Measurements from ENCODE around the gene PGLYRP2.
"Not testable (repeated sequence)": the region's sequence is repeated elsewhere in the genome, so short reads cannot be mapped to it uniquely, and the experiment has no call there.

PGLYRP2 gene, protein sequence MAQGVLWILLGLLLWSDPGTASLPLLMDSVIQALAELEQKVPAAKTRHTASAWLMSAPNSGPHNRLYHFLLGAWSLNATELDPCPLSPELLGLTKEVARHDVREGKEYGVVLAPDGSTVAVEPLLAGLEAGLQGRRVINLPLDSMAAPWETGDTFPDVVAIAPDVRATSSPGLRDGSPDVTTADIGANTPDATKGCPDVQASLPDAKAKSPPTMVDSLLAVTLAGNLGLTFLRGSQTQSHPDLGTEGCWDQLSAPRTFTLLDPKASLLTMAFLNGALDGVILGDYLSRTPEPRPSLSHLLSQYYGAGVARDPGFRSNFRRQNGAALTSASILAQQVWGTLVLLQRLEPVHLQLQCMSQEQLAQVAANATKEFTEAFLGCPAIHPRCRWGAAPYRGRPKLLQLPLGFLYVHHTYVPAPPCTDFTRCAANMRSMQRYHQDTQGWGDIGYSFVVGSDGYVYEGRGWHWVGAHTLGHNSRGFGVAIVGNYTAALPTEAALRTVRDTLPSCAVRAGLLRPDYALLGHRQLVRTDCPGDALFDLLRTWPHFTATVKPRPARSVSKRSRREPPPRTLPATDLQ

DNA sequence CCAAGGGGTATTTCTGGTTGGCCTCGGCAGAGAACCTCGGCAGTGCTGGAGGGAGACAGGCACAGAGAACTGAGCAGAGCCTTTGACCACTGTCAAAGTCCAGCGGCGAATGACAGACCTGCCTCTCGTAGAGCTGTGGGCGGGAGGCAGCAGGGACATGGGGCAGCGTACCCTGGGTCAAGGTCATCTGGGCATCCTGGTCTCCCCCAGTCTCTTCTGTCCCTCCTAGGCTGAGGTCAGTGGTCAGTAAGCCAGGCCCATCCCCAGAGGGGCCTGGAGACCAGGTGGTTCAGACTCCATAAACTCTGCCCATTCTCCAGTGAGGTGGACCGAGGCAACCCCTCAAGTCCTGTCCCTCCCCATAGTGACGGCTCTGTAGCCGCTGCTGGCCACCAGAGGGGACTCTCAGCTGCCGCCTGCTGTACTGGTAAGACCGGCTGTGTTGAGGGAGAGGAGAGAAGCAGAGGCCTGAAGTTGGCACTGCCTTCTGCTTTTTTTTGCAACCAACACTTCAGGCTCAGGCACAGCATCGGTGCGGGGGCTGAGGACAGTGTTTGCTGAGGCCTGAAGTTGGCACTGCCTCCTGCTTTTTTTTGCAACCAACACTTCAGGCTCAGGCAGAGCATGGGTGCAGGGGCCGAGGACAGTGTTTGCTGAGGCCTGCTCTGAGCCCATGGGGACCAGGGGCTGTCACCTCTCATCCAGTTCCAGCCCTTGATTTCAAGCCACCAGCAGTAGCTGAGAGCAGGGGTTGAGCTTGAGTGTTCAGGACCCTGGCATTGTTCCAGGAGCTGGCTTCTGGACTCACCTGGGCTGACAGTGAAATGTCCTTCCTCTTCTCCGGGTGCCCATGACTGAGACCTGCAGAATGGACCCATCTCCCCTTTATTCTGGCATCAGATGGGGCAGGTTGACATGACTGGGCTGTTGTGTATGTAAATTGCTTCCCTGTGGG, at the start of gene PGLYRP2:
Gene PGLYRP2 (minus strand): TSS at position 111 of the 955 bp plus-strand sequence. CDS start 130 bp downstream, outside the sequence.
- no peak for DNase-seq (ENCODE audit: low read depth)
- H3K4me3 ChIP-seq (ENCODE audit: low read depth, low read length): no peak within 1 kb of the TSS

DNA sequence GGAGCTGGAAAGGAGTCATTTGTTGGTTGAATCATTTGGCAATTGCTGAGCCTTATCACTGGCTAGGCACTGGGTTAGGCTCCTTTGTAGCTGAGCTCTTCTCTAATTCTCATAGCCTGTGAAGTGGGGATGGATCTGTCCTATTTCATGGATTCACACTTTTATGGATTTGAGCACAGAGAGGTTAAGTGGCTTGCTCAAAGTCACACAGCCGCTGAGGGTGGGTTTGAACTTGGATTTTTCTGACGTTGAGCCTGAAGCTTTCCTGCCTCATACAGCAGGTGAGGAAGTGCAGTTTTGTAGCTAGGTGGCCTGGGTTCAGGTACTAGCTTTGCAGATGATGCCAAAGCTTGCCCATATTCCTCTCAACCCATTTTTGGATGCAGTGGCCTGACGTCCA, 48.4 kb upstream of the PGLYRP2 start:
- DNase-seq (ENCODE audit: low read depth): no peak
- H3K4me3 ChIP-seq (ENCODE audit: low read depth, low read length): no peak overlapping the region

DNA sequence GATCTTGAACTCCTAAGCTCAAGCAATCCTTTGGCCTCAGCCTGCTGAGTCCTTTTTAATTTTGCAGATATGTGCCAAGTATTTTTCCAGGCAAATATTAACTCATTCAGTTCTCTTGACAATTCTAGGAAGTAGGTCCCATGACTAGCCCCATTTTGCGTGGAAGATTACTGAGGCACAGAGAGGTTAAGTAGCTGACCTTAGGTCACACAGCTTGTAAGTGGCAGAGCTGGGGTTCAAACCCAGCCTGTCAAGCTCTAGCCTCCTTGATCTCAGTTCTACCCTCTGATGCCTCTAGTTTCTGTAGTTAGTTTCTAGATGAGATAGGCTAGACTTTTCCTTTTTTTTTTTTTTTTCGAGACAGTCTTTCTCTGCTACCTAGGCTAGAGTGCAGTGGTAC, 47.1 kb upstream of the PGLYRP2 start:
- DNase-seq (ENCODE audit: low read depth): no peak

DNA sequence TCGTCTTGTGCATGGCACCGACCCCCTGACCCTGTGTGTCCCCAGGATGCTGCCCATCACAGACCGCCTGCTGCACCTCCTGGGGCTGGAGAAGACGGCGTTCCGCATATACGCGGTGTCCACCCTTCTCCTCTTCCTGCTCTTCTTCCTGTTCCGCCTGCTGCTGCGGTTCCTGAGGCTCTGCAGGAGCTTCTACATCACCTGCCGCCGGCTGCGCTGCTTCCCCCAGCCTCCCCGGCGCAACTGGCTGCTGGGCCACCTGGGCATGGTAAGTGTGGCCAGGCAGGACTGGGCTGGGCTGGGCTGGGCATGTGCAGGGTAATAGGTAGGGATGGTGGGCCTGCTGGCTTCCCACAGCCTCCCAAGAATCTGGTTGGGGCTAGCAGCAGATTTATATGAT, 46.0 kb upstream of the PGLYRP2 start:
- DNase-seq (ENCODE audit: low read depth): no peak
- H3K4me3 ChIP-seq (ENCODE audit: low read depth, low read length): no peak overlapping the region

More for the DNA sequence above, 47.1 kb upstream of the PGLYRP2 start:
- no peak overlapping the region for H3K4me3 ChIP-seq (ENCODE audit: low read depth, low read length)

DNA sequence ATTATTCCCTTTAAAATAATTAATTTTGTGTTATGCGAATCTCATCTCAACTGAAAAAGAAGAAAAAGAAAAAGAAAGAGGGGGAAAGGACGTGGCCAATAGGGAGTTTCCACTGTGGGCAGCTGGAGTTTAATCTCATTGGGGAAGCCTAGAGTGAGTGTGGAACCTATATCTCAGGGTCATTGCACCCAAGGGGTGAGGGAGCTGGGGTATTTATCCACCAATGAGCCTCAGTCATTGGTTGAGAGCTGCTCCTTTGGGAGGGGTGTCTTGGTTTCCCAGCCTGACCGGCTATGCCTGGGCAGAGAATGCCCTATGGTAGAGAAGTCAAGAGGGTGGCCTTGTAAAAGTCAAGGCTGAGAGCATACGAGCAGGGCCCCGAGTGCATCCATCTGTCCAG, 45.5 kb upstream of the PGLYRP2 start:
- DNase-seq (ENCODE audit: low read depth): no peak
- H3K4me3 ChIP-seq (ENCODE audit: low read depth, low read length): no peak overlapping the region

DNA sequence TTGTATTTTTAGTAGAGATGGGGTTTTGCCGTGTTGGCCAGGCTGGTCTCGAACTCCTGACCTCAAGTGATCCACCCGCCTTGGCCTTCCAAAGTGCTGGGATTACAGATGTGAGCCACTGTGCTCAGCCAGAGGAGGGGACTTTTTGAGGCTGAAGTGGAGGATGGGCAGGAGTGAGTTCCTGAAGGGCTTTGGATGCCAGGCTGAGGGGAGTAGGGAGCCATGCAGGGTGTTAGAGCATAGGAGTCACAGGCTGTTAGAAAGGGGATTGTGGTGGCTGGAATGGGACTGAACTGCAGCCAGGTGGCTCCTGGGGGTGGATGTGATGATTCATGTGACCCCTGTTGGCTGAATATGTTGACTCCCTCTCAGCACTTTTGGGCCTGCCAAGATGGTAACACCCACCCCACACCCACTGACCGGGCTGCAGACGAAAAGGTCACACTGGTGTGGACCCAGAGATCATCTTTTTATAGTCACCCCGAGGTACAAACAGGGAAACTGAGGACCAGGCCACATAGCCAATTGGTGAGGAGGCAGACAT, 40.2 kb upstream of the PGLYRP2 start:
- no peak for DNase-seq (ENCODE audit: low read depth)
- no peak overlapping the region for H3K4me3 ChIP-seq (ENCODE audit: low read depth, low read length)

DNA sequence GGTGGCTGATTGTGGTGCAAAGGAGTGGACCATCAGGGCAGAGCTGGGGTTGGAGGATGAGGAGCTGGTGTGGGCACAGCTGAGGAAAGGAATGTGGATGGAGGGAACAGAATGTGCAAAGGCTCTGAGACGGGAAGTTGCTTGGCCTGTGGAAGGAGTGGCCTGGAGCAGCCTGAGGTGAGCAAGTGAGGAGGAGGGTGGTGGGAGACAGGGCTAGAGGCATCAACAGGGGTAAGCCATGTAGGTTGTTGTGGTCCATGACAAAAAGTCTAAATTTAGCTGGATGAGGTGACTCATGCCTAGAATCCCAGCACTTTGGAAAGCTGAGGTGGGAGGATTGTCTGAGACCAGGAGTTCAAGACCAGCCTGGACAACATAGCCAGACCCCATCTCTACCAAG, 38.5 kb upstream of the PGLYRP2 start:
- no peak for DNase-seq (ENCODE audit: low read depth)
- H3K4me3 ChIP-seq (ENCODE audit: low read depth, low read length): no peak overlapping the region

DNA sequence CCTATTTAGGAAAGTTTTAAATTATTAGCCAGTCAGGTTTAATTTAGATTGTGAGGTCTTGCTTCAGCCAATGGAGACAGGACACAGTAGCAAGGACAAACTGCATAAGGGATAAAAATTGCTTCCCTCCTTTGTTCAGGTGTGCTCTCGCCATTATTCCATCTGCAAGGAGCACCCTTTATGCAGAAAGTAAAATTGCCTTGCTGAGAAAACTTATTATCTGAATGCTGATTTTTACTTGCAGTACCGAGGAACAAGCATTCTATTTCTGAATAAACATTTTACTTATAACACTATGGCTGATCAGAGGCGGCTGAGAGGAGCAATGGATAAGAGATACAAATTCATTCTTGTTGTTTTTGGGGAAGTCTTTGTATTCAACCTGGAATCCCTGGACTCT, 37.1 kb upstream of the PGLYRP2 start:
- no peak overlapping the region for H3K4me3 ChIP-seq (ENCODE audit: low read depth, low read length)
- DNase-seq (ENCODE audit: low read depth): no peak

DNA sequence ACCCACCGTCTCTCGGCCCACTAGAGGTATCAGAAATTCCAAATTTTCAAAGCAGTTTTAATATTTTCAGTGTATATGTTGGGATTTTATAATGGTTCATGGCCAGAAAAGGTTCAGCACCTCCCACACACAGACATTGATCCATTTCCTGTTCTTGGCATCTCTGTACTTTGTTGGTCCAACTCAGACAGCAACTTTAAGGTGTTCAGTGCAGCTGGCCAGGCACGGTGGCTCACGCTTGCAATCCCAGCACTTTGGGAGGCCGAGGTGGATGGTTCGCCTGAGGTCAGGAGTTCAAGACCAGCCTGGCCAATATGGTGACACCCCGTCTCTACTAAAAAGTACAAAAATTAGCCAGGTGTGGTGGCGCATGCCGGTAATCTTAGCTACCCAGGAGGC, 35.9 kb upstream of the PGLYRP2 start:
- H3K4me3 ChIP-seq (ENCODE audit: low read depth, low read length): not testable (repeated sequence)

DNA sequence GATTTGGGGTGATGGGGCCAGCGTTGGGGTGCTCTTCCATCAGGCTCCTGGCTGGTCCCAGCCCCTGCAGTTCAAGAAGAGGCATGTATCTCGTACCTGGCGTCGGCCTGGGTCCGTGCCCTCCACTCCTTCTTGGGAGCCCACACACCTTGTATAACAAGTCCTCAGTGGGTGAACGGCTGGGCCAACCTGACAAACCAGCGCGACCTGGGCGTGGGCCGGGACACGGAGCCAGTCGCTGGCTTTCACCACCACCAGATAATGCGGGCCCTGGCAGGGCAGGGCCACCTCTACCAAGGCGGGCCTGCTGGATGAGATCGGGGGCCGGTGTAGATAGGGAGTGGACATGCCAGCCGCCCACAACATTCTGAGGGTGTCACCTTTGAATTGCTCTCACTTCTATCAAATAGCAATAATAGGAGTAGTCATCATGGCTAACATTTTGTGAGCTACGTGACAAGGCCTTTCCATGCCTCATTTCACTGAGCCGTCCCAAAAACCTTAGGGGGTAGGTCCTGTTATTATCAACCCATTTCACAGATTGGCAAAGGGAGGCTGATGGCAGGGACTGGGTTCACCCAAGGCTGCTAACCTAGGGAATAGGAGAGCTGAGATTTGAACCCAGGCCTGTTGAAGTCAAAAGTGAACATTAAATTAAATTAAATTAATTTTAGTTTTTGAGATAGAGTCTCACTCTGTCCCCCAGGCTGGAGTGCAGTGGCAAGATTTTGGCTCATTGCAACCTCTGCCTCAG, 32.5 kb upstream of the PGLYRP2 start:
- no peak for DNase-seq (ENCODE audit: low read depth)
- no peak overlapping the region for H3K4me3 ChIP-seq (ENCODE audit: low read depth, low read length)

More for the DNA sequence above, 35.9 kb upstream of the PGLYRP2 start:
- not testable (repeated sequence) for DNase-seq (ENCODE audit: low read depth)

DNA sequence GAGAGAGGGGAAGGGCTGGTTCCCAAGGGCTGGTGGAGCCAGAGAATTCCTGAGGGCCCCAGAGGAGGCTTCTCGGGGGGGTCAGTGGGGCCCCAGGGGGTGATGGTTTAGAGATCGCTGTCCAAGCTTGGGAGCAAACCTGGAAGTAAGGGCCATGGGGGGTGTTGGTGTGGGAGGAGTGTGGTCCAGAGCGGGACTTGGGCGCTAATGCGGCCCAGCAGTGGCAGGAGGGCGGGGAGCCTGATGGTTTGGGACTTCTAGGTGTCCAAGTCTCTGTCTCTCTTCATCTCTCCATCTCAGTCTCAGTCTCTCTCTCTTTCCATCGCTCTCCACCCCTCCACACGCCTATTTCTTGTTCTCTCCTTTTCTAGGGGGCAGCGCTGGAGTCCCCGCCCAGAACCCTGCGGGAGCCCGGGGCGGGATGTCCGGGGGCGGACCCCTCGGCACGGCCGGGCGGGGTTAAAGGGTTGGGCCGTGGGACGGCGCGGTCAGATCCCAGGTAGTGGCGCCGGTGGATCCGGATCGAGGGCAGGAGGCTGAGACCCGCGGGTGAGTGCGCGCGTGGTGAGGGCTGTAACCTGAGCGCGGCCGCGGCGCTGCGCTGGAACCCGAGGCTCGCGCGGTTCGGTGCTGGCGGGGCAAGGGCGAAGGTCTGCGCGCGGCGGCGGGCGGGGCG, 28.9 kb upstream of the PGLYRP2 start, which contains the start of gene CYP4F22:
Gene CYP4F22 (plus strand): TSS at position 491 of the 676 bp plus-strand sequence. CDS start 16,812 bp downstream, outside the sequence.
- no peak for DNase-seq (ENCODE audit: low read depth)
- H3K4me3 ChIP-seq (ENCODE audit: low read depth, low read length): no peak within 1 kb of the TSS

DNA sequence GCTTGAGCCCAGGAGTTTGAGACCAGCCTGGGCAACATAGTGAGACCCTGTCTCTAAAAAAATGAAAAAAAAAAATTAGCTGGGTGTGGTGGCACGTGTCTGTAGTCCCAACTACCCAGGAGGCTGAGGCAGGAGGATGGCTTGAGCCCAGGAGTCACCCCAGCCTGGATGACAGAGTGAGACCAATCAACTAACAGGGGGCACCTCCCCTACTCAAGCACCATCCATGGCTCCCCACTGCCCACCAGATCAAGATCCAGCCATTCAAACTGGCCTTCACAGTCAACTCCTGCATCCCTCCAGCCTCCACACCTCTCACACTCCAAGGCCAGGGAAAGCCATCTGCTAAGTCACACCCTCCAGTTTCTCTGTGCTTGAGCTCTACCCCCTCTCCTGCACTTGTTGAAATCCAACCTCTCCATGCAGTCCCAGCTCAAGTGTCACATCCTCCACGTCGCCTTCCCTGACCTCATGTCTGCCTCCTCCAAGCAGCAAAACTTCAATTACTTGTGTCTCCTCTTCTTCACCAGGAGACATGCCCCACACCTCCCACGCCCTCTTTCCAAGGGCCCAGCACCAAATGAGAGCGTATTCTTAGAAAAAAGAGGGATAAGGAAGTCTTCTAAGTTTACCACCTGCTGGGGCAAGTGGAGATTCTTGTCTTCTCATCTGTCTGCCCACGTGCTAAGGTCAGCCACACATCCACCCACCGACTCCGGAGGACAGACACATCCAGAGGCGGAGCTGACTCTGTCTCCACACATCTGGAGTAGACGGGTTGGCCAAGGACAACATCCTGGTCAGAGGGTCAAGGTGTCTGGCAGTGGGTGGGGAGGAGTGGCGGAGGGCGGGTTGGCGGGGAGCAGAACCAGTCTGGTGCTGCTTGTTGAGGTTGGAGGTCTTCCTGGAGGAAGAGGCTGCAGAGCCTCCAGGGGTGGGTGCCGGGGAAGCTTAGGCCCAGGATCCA, 28.1 kb upstream of the PGLYRP2 start:
- no peak for DNase-seq (ENCODE audit: low read depth)
- no peak overlapping the region for H3K4me3 ChIP-seq (ENCODE audit: low read depth, low read length)

DNA sequence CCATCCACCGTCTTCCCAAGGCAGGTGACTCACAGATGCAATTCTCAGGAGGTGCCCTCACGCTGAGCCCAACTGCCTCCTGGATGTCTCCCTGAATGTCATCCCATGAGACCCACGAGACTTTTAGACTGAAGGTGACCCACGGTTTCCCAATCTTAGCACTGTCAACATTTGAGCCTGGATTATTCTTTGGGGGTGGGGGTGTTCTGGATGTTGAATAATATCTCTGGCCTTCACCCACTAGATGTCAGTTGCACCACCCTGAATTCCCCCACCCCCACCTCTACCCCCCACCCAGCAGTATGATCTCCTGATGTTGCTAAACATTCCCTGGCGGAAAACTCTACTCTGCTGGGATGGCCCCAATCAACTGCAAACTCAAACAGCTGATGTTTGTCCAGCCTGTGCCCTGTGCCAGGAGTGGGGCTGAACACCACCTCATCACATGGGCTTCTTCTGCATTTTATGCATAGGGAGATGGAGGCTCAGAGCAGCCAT, 26.8 kb upstream of the PGLYRP2 start:
- no peak for DNase-seq (ENCODE audit: low read depth)
- no peak overlapping the region for H3K4me3 ChIP-seq (ENCODE audit: low read depth, low read length)

DNA sequence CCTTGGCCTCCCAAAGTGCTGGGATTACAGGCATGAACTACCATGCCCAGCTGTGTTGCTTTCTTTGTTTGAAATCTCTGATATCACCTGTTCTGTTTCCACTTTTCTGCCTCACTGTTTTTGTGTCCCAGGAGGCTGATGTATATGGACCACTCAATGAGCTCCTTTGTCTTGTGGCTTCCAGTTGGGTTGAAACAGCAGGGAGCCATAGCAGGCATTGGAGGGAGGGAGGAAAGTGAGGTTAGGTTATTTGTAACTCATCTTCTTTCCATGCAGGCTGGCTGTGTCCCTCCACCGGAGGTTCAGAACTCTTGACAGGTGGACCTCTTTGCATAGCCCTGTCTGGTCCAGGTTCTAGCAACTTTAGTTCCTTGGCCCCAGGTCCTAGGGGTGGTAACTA, 23.0 kb upstream of the PGLYRP2 start:
- DNase-seq (ENCODE audit: low read depth): no peak
- no peak overlapping the region for H3K4me3 ChIP-seq (ENCODE audit: low read depth, low read length)

DNA sequence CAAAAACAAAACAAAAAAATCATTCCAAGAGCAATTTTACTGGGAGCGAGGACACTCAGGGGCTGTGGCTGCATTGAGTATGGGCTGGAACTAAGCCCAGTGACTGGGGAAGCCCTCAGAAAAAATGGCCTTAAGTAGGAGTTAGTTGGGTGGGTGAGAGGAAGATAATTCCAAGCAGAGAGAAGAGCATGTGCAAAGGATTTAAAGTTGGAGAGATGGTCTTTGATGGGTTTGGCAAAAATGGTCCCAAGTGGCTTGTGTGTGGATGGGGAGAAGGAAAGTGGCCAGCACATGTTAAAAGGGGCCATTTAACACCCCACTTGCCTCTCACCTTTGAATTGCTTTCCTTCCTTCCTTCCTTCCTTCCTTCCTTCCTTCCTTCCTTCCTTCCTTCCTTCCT, 22.3 kb upstream of the PGLYRP2 start:
- H3K4me3 ChIP-seq (ENCODE audit: low read depth, low read length): no peak overlapping the region
- DNase-seq (ENCODE audit: low read depth): no peak

DNA sequence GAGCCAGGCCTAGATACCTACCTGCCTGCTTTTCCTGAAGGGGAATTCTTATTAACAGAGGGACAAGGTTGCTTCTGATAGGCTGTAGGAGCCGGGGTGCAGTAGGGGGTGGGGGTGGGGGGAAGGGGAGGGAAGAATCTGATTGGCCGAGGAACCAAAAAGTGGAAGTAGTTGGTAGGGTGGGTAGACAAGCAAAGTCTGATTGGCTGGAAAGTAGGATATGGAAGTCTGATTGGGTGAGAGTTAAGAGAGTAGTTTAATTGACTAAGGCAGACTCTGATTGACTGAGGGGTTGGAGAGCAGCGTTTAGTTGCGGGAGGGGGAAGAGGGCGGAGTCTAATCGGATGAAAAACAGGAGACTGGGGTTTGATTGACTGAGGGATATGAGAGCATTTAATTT, 19.6 kb upstream of the PGLYRP2 start:
- H3K4me3 ChIP-seq (ENCODE audit: low read depth, low read length): no peak overlapping the region
- DNase-seq (ENCODE audit: low read depth): no peak

DNA sequence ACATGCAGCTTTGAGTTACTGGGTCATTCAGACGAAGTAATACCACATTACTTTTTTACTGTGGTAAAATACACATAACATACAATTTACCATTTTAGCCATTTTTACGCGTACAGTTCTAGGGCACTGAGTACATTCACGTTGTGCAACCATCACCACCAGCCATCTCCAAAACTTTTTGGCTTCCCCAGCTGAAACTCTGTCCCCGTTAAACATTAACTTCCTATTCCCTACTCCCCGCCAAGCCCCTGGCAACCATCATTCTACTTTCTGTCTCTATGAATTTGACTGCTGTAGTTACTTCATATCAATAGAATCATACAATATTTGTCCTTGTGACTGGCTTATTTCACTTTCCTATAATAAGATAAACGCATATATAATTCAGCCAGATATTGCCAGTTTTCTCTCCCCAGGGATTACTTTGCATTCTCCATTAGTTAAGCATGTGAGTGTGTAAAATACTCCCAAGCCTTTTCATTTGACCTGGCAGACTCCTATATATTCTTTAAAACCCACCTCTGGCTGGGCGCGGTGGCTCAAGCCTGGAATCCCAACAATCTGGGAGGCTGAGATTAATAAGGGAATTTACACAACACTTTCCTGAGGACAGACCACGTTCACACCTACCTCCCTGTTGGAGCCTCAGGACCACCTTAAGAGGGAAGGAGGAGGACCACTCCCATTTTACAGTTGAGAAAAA, 19.0 kb upstream of the PGLYRP2 start:
- no peak overlapping the region for H3K4me3 ChIP-seq (ENCODE audit: low read depth, low read length)
- DNase-seq (ENCODE audit: low read depth): no peak

All from skeletal muscle cell (primary cell).